ENCODE measurements around the gene PRKN.
"Not testable (repeated sequence)": the region's sequence is repeated elsewhere in the genome, so short reads cannot be mapped to it uniquely, and the experiment has no call there.

PRKN gene

GRCh38 chr6:162678896-162679295 is 48.7 kb downstream of the PRKN start:
- not testable (repeated sequence) for H3K4me3 ChIP-seq (ENCODE audit: low read depth, low read length)

- no peak overlapping the region for H3K4me3 ChIP-seq (ENCODE audit: low read depth, low read length)
Measured at GRCh38 chr6:162675503-162675902, 52.1 kb downstream of the PRKN start.

- no peak overlapping the region for H3K4me3 ChIP-seq (ENCODE audit: low read depth, low read length)
Measured at GRCh38 chr6:162674452-162674851, 53.1 kb downstream of the PRKN start.

- H3K4me3 ChIP-seq (ENCODE audit: low read depth, low read length), result no peak overlapping the region
Measured at GRCh38 chr6:162671580-162672165, 55.9 kb downstream of the PRKN start.

GRCh38 chr6:162670345-162670744 is 57.2 kb downstream of the PRKN start:
- H3K4me3 ChIP-seq (ENCODE audit: low read depth, low read length), result no peak overlapping the region

GRCh38 chr6:162666246-162666645 is 61.3 kb downstream of the PRKN start:
- no peak overlapping the region for H3K4me3 ChIP-seq (ENCODE audit: low read depth, low read length)

GRCh38 chr6:162653808-162654207 is 73.8 kb downstream of the PRKN start:
- H3K4me3 ChIP-seq (ENCODE audit: low read depth, low read length), result no peak overlapping the region

GRCh38 chr6:162651505-162651904 is 76.1 kb downstream of the PRKN start:
- no peak overlapping the region for H3K4me3 ChIP-seq (ENCODE audit: low read depth, low read length)

- no peak overlapping the region for H3K4me3 ChIP-seq (ENCODE audit: low read depth, low read length)
Measured at GRCh38 chr6:162649271-162649670, 78.3 kb downstream of the PRKN start.

GRCh38 chr6:162644153-162644552 is 83.4 kb downstream of the PRKN start:
- H3K4me3 ChIP-seq (ENCODE audit: low read depth, low read length), result no peak overlapping the region

- H3K4me3 ChIP-seq (ENCODE audit: low read depth, low read length), result no peak overlapping the region
Measured at GRCh38 chr6:162640756-162641155, 86.8 kb downstream of the PRKN start.

GRCh38 chr6:162639951-162640350 is 87.6 kb downstream of the PRKN start:
- no peak overlapping the region for H3K4me3 ChIP-seq (ENCODE audit: low read depth, low read length)

- no peak overlapping the region for H3K4me3 ChIP-seq (ENCODE audit: low read depth, low read length)
Measured at GRCh38 chr6:162638931-162639574, 88.5 kb downstream of the PRKN start.

GRCh38 chr6:162637317-162637716 is 90.2 kb downstream of the PRKN start:
- H3K4me3 ChIP-seq (ENCODE audit: low read depth, low read length), result no peak overlapping the region

GRCh38 chr6:162636167-162636566 is 91.4 kb downstream of the PRKN start:
- H3K4me3 ChIP-seq (ENCODE audit: low read depth, low read length), result no peak overlapping the region

- no peak overlapping the region for H3K4me3 ChIP-seq (ENCODE audit: low read depth, low read length)
Measured at GRCh38 chr6:162631546-162631945, 96.0 kb downstream of the PRKN start.

- no peak overlapping the region for H3K4me3 ChIP-seq (ENCODE audit: low read depth, low read length)
Measured at GRCh38 chr6:162630069-162630468, 97.5 kb downstream of the PRKN start.

- no peak overlapping the region for H3K4me3 ChIP-seq (ENCODE audit: low read depth, low read length)
Measured at GRCh38 chr6:162627825-162628224, 99.7 kb downstream of the PRKN start.

- no peak overlapping the region for H3K4me3 ChIP-seq (ENCODE audit: low read depth, low read length)
Measured at GRCh38 chr6:162627362-162627761, 100.2 kb downstream of the PRKN start.

GRCh38 chr6:162626869-162627268 is 100.7 kb downstream of the PRKN start:
- H3K4me3 ChIP-seq (ENCODE audit: low read depth, low read length), result no peak overlapping the region

- no peak overlapping the region for H3K4me3 ChIP-seq (ENCODE audit: low read depth, low read length)
Measured at GRCh38 chr6:162625846-162626540, 101.6 kb downstream of the PRKN start.

- no peak overlapping the region for H3K4me3 ChIP-seq (ENCODE audit: low read depth, low read length)
Measured at GRCh38 chr6:162622572-162622971, 105.0 kb downstream of the PRKN start.
